OCI-LY1 (cell line): ENCODE measurements around the gene TBC1D5.

Experiments
- H2AFZ ChIP-seq: fragments of 200-600 bp; sonication (generic), shearing (Covaris generic); 2 replicates; pipeline ENCODE4 v1.6.0; 2014; ENCODE audit warnings: antibody characterized with exemption, mild to moderate bottlenecking, low read length
- H3F3A ChIP-seq: fragments of 200-600 bp; sonication (generic), shearing (Covaris generic); 2 replicates; pipeline ENCODE4 v1.6.0; 2014; ENCODE audit warnings: mild to moderate bottlenecking, antibody characterized with exemption, low read length, moderate library complexity; ENCODE audit not compliant: insufficient read depth
- H3K27ac ChIP-seq: fragments of 200-600 bp; sonication (generic); 2 replicates; pipeline ENCODE4 v1.5.1; 2014; ENCODE audit warnings: low read length, mixed run types, mild to moderate bottlenecking, low read depth; ENCODE audit not compliant: poor library complexity, severe bottlenecking
- H3K27me3 ChIP-seq: fragments of 200-600 bp; sonication (generic); 2 replicates; pipeline ENCODE4 v1.6.0; 2014; ENCODE audit warnings: antibody characterized with exemption, mild to moderate bottlenecking, low read length, moderate library complexity; ENCODE audit not compliant: insufficient read depth
- H3K36me3 ChIP-seq: fragments of 200-600 bp; sonication (generic); 2 replicates; pipeline ENCODE4 v1.6.1; 2014; ENCODE audit warnings: mild to moderate bottlenecking, antibody characterized with exemption, low read length, moderate library complexity, mixed read lengths; ENCODE audit not compliant: insufficient read depth
- H3K4me1 ChIP-seq: fragments of 200-600 bp; sonication (generic); 2 replicates; pipeline ENCODE4 v1.5.1; 2014; ENCODE audit warnings: mild to moderate bottlenecking, low read length, moderate library complexity; ENCODE audit not compliant: insufficient read depth, severe bottlenecking
- H3K4me2 ChIP-seq: fragments of 200-600 bp; sonication (generic), shearing (Covaris generic); 2 replicates; pipeline ENCODE4 v1.6.1; 2014; ENCODE audit warnings: low read length
- H3K4me3 ChIP-seq: fragments of 200-600 bp; sonication (generic); 2 replicates; pipeline ENCODE4 v1.5.1; 2014; ENCODE audit warnings: low read length, low read depth, mild to moderate bottlenecking, mixed read lengths; ENCODE audit not compliant: poor library complexity, severe bottlenecking
- H3K79me2 ChIP-seq: fragments of 200-600 bp; shearing (Covaris generic); 2 replicates; pipeline ENCODE4 v1.6.1; 2016; ENCODE audit warnings: mixed run types, low read length, mixed read lengths; ENCODE audit not compliant: insufficient read depth
- H3K9ac ChIP-seq: fragments of 200-600 bp; sonication (generic), shearing (Covaris generic); 2 replicates; pipeline ENCODE4 v1.6.1; 2014; ENCODE audit warnings: mild to moderate bottlenecking, low read length, mixed read lengths
- H3K9me2 ChIP-seq: fragments of 200-600 bp; sonication (generic), shearing (Covaris generic); 2 replicates; pipeline ENCODE4 v1.6.1; 2014; ENCODE audit warnings: low read depth, mild to moderate bottlenecking, low read length, mixed read lengths
- H3K9me3 ChIP-seq: fragments of 200-600 bp; shearing (Covaris generic); 2 replicates; pipeline ENCODE4 v1.6.1; 2014; ENCODE audit warnings: low read length, mixed read lengths
- H4K20me1 ChIP-seq: fragments of 200-600 bp; sonication (generic), shearing (Covaris generic); 2 replicates; pipeline ENCODE4 v1.6.0; 2016; ENCODE audit warnings: mild to moderate bottlenecking, low read length; ENCODE audit not compliant: insufficient read depth
- EZH2 ChIP-seq: fragments of 200-600 bp; sonication (generic), shearing (Covaris generic); IDR thresholded peaks from 2 replicates; pipeline ENCODE4 v1.8.0; 2017; ENCODE audit warnings: borderline replicate concordance, mixed run types, mild to moderate bottlenecking, antibody characterized with exemption, low read length, moderate library complexity, mixed read lengths
- TF ChIP-seq, protein P1 (sequence below): fragments of 200-600 bp; sonication (generic), shearing (Covaris generic); IDR thresholded peaks from 2 replicates; pipeline ENCODE4 v1.5.1; 2017; ENCODE audit warnings: mild to moderate bottlenecking, antibody characterized with exemption, low read length, moderate library complexity, mixed read lengths

TBC1D5 gene

DNA sequence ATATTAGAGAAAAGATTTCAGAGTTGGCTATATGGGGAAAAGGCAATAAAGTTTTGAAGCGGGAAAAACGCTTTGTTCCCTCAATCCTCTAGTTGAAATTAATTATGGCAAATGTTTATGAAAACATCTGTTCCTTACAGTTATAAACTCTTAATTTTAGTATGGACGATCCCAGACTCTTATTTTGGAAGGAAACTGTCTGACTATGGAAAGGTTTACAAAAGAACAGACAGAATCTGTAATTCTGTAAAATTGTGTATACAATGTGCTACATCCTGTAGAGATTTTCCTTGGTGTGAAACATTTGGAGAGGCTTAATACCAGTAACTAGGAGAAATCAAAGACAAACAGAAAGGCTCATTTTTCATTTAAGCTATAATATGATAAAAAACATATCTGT lies 311.8 kb downstream of the TBC1D5 start:
- Histone ChIP-seq H3K36me3 (no peaks in the 10 kb centered on the region; the same call in 1 of the 2 replicates), H3K79me2 (no peaks in the 10 kb centered on the region), H3K9me3 (no peaks in the 10 kb centered on the region), H3K4me1 (no peaks in the 10 kb centered on the region), H4K20me1 (no peaks in the 10 kb centered on the region), H3K27ac (no peak overlapping the region), H3K27me3 (no peaks in the 10 kb centered on the region), H3K4me2 (no peak overlapping the region), H3K9me2 (no peaks in the 10 kb centered on the region), H3K9ac (no peak overlapping the region), H3K4me3 (no peak overlapping the region), H3F3A (no peaks in the 10 kb centered on the region; the same call in 1 of the 2 replicates), H2AFZ (no peak overlapping the region)
- TF ChIP-seq, protein P1, sequence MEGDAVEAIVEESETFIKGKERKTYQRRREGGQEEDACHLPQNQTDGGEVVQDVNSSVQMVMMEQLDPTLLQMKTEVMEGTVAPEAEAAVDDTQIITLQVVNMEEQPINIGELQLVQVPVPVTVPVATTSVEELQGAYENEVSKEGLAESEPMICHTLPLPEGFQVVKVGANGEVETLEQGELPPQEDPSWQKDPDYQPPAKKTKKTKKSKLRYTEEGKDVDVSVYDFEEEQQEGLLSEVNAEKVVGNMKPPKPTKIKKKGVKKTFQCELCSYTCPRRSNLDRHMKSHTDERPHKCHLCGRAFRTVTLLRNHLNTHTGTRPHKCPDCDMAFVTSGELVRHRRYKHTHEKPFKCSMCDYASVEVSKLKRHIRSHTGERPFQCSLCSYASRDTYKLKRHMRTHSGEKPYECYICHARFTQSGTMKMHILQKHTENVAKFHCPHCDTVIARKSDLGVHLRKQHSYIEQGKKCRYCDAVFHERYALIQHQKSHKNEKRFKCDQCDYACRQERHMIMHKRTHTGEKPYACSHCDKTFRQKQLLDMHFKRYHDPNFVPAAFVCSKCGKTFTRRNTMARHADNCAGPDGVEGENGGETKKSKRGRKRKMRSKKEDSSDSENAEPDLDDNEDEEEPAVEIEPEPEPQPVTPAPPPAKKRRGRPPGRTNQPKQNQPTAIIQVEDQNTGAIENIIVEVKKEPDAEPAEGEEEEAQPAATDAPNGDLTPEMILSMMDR: no peak
- TF ChIP-seq EZH2: no peak

DNA sequence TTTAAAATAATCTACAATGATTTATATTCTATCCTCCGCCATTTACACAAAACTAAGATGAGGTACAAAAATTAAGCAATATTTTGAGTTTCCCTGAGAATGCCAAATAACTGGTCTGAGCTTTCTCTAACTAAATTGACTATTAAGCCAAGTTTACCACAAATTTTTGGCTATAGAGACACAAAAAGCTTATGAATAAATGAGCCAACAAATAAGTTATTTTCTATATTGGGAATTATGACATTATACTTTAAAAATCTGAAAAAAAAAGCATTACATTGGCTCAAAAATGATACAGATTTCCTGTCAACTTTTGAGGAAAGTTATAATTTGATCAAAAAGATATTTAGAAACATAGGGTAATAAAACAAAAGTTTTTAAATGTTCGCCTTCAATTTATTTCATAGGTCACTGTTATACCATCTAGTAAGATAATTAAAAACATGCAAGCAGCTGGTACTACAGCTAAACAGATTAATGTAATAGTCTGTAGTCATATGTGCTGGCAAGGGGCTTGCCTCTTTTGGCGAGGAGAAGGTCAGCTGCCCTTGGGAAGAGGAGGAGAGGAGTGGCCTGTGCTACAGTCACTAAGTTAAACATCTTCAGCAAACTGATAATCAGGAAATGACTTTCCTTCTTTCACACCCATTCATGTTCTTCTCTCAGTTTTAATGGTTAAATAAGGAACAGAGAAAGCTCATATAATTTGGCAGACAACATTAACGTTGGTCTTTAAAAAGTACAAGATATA lies 318.5 kb downstream of the TBC1D5 start:
- no peaks in the 10 kb centered on the region for H3K4me1 ChIP-seq
- H3K9me3 ChIP-seq: no peaks in the 10 kb centered on the region
- no peaks in the 10 kb centered on the region for H4K20me1 ChIP-seq

DNA sequence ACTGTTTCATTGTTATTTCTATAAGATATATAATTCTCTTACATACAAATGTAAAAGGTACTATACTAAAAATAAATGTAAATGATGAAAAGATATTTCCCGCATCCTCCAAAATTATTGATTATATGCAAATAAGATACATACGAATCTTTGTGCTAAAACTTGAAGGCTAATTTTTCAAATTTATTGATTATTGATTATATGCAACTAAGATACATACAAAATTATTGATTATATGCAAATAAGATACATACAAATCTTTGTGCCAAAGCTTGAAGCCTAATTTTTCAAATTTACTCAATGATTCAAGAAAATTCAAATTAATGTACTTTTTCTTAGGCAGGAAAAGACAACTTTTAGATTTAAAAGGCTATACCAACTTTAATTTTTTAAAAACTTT lies 319.8 kb downstream of the TBC1D5 start:
- Histone ChIP-seq H3K4me2 (no peak overlapping the region), H3F3A (no peaks in the 10 kb centered on the region), H3K4me1 (no peaks in the 10 kb centered on the region), H3K27me3 (no peaks in the 10 kb centered on the region), H3K79me2 (no peaks in the 10 kb centered on the region), H3K4me3 (no peak overlapping the region), H3K36me3 (no peaks in the 10 kb centered on the region), H2AFZ (no peak overlapping the region), H3K27ac (no peak overlapping the region), H3K9me3 (no peaks in the 10 kb centered on the region), H3K9me2 (no peaks in the 10 kb centered on the region), H4K20me1 (no peaks in the 10 kb centered on the region), H3K9ac (no peak overlapping the region)
- TF ChIP-seq EZH2: no peak

More for the DNA sequence above, 318.5 kb downstream of the TBC1D5 start:
- H3K4me3 ChIP-seq: no peak overlapping the region
- no peaks in the 10 kb centered on the region for H3K9me2 ChIP-seq
- H3K79me2 ChIP-seq: no peaks in the 10 kb centered on the region
- H3F3A ChIP-seq: no peaks in the 10 kb centered on the region
- H3K4me2 ChIP-seq: no peak overlapping the region
- no peak for TF ChIP-seq EZH2
- H3K27ac ChIP-seq: no peak overlapping the region
- no peaks in the 10 kb centered on the region for H3K36me3 ChIP-seq
- H3K27me3 ChIP-seq: no peaks in the 10 kb centered on the region
- no peak overlapping the region for H3K9ac ChIP-seq
- H2AFZ ChIP-seq: no peak overlapping the region

DNA sequence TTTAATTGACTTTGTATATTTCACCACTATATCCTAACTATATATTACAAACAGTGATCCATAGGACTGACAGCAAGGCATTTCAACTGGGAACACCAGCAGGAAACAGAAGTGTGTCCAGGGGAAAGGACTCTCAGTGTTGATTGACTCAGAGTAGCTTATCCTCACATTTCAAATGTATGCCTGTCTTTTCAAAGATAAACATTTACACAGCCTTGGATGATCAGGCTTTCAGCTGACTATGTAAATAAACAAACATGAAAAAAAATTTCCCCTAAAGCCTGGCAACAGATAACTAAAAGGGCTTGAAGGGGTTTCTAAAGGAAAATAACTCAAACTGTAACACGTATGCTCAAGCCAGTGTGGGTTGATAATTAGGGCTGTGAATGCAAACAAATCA lies 321.8 kb downstream of the TBC1D5 start:
- Histone ChIP-seq H3K9ac (no peak overlapping the region), H3K4me3 (no peak overlapping the region), H3K4me2 (no peak overlapping the region), H3K27ac (no peak overlapping the region), H4K20me1 (no peaks in the 10 kb centered on the region), H3K4me1 (no peaks in the 10 kb centered on the region), H2AFZ (no peak overlapping the region), H3K79me2 (no peaks in the 10 kb centered on the region), H3K36me3 (no peaks in the 10 kb centered on the region), H3K9me3 (no peaks in the 10 kb centered on the region), H3K9me2 (no peaks in the 10 kb centered on the region), H3K27me3 (no peaks in the 10 kb centered on the region), H3F3A (no peaks in the 10 kb centered on the region)
- no peak for TF ChIP-seq EZH2
- TF ChIP-seq, protein P1: no peak
